Hepatocyte (in vitro differentiated cells): Measurements from ENCODE around the gene TBXT.

Experiments used
- EZH2 ChIP-seq: fragments of 200-600 bp; sonication (generic); IDR thresholded peaks from 2 replicates; pipeline ENCODE4 v1.6.1; 2016; ENCODE audit warnings: antibody characterized with exemption, mild to moderate bottlenecking, borderline replicate concordance
- EZH2phosphoT487 ChIP-seq: fragments of 200-600 bp; sonication (generic); IDR thresholded peaks from one replicate; pipeline ENCODE4 v1.6.1; 2018; ENCODE audit warnings: antibody characterized with exemption, mild to moderate bottlenecking, low read depth, moderate library complexity; ENCODE audit not compliant: unreplicated experiment, severe bottlenecking
- TF ChIP-seq, protein P1 (sequence below): fragments of 200-600 bp; sonication (generic); IDR thresholded peaks from 2 replicates; pipeline ENCODE4 v1.5.1; 2016; ENCODE audit warnings: antibody characterized with exemption, mild to moderate bottlenecking; ENCODE audit not compliant: poor library complexity

DNA sequence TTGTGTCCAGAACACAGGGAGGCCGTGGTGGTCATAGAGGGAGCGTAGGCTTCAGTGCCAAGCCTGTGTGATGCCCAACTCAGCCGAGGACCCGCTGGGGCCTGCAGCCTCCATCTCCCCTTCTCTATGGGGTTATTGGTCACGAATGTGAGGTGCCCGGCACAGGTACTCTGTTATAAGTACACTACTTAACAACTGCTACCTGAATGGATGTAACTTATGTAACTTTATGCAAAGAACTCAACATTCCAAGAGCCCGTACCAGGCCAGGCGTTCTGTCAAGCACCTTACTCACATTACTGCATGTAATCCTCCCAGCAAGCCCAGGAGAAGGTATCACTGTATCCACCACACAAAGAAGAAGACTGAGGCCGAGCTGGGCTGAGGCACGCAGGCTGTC, 24.5 kb upstream of the TBXT start:
- TF ChIP-seq, protein P1, sequence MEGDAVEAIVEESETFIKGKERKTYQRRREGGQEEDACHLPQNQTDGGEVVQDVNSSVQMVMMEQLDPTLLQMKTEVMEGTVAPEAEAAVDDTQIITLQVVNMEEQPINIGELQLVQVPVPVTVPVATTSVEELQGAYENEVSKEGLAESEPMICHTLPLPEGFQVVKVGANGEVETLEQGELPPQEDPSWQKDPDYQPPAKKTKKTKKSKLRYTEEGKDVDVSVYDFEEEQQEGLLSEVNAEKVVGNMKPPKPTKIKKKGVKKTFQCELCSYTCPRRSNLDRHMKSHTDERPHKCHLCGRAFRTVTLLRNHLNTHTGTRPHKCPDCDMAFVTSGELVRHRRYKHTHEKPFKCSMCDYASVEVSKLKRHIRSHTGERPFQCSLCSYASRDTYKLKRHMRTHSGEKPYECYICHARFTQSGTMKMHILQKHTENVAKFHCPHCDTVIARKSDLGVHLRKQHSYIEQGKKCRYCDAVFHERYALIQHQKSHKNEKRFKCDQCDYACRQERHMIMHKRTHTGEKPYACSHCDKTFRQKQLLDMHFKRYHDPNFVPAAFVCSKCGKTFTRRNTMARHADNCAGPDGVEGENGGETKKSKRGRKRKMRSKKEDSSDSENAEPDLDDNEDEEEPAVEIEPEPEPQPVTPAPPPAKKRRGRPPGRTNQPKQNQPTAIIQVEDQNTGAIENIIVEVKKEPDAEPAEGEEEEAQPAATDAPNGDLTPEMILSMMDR: no peak
- TF ChIP-seq EZH2: no peak
- TF ChIP-seq EZH2phosphoT487: no peak
